Measurements from ENCODE around the gene RAPGEF4. TPM values are rescaled to one million over a fixed set of nuclear protein-coding genes. Genes with fewer than 3 reads are reported as not detected.

RAPGEF4 gene
- total and polyA plus RNA-seq, 9 of the 15 experiments (the other 6 are each of a cell fraction or from before 2014, with no cell fraction given) = 0.04 to 0.33 (median 0.13) TPM; not detected in 6

GRCh38 chr2:172884336-172884735, 148.7 kb downstream of the RAPGEF4 start:
- ATAC-seq = no peak
- Histone ChIP-seq H3K27ac (ENCODE audit: extremely low read depth, low read depth, low read length) (no peak overlapping the region), H3K9me3 (replicated peaks; ENCODE audit: control insufficient read depth, insufficient read depth, low read depth, low read length) (no peaks in the 10 kb centered on the region), H3K79me2 (ENCODE audit: control insufficient read depth, insufficient read depth, low read length) (no peaks in the 10 kb centered on the region), H3K9ac (ENCODE audit: insufficient read depth in 1 of 2, low read depth in 2 of 2, low read length in 2 of 2) (no peak overlapping the region), H3K36me3 (ENCODE audit: control insufficient read depth, insufficient read depth, low read length) (no peaks in the 10 kb centered on the region), H3K9me1 (ENCODE audit: control insufficient read depth, insufficient read depth, low read length) (no peaks in the 10 kb centered on the region), H3K4me3 (no peak overlapping the region), H2AFZ (ENCODE audit: low read depth, low read length) (no peak overlapping the region), H3K4me1 (replicated peaks in 1 of 2; ENCODE audit: control insufficient read depth in 2 of 2, insufficient read depth in 2 of 2, low read length in 2 of 2) (no peaks in the 10 kb centered on the region), H4K20me1 (replicated peaks; ENCODE audit: control insufficient read depth, insufficient read depth, low read length) (no peaks in the 10 kb centered on the region; the same call in 1 of the 2 replicates), H3K27me3 (ENCODE audit: control insufficient read depth in 2 of 2, insufficient read depth in 2 of 2, low read length in 2 of 2) (peaks cover 9 to 11% of the 10 kb centered on the region in 2 experiments; a peak in 4 of 5 replicates), H3K4me2 (ENCODE audit: insufficient read depth, low read length) (no peak overlapping the region)
- no peak for DNase-seq (ENCODE audit: extremely low read depth in 1 of 4, low spot score in 3 of 4)
- intact Hi-C loops (cut with micrococcal nuclease) (no loop called here), in situ Hi-C loops (cut with MboI) (no loop called here)
- FAIRE-seq = no peak
- TF ChIP-seq GATAD2B (IDR thresholded peaks at IDR 0.05; ENCODE audit: borderline replicate concordance) (no peak), MAZ (CRISPR knock-in tag; conservative IDR thresholded peaks at IDR 0.05 in 1 of 2, IDR thresholded peaks at IDR 0.05 in 1 of 2) (no peak), NR2C2 (CRISPR knock-in tag; IDR thresholded peaks at IDR 0.05) (no peak), NR2C2 (tag; IDR thresholded peaks at IDR 0.05) (no peak), RAD21 (CRISPR knock-in tag; conservative IDR thresholded peaks at IDR 0.05 in 1 of 2, IDR thresholded peaks at IDR 0.05 in 1 of 2) (no peak), THRB (CRISPR knock-in tag; conservative IDR thresholded peaks at IDR 0.05) (no peak), CAMTA2 (CRISPR knock-in tag; conservative IDR thresholded peaks at IDR 0.05) (no peak), ARID1B (IDR thresholded peaks at IDR 0.05) (no peak), TAF1 (IDR thresholded peaks at IDR 0.05; ENCODE audit: control insufficient read depth, extremely low read depth, insufficient read depth, low read length, severe bottlenecking) (no peak), ZNF175 (CRISPR knock-in tag; IDR thresholded peaks at IDR 0.05; ENCODE audit: low read depth) (no peak), NR3C1 (CRISPR knock-in tag; IDR thresholded peaks at IDR 0.05) (no peak), JUND (IDR thresholded peaks at IDR 0.05; ENCODE audit: borderline replicate concordance, low read depth, low read length) (no peak), JUND (tag; IDR thresholded peaks at IDR 0.05; ENCODE audit: borderline replicate concordance, low read depth, low read length) (no peak), RUNX1 (IDR thresholded peaks at IDR 0.05; ENCODE audit: low read depth) (no peak), POLR2A (conservative IDR thresholded peaks at IDR 0.05) (no peak)
- TF ChIP-seq, protein P1, sequence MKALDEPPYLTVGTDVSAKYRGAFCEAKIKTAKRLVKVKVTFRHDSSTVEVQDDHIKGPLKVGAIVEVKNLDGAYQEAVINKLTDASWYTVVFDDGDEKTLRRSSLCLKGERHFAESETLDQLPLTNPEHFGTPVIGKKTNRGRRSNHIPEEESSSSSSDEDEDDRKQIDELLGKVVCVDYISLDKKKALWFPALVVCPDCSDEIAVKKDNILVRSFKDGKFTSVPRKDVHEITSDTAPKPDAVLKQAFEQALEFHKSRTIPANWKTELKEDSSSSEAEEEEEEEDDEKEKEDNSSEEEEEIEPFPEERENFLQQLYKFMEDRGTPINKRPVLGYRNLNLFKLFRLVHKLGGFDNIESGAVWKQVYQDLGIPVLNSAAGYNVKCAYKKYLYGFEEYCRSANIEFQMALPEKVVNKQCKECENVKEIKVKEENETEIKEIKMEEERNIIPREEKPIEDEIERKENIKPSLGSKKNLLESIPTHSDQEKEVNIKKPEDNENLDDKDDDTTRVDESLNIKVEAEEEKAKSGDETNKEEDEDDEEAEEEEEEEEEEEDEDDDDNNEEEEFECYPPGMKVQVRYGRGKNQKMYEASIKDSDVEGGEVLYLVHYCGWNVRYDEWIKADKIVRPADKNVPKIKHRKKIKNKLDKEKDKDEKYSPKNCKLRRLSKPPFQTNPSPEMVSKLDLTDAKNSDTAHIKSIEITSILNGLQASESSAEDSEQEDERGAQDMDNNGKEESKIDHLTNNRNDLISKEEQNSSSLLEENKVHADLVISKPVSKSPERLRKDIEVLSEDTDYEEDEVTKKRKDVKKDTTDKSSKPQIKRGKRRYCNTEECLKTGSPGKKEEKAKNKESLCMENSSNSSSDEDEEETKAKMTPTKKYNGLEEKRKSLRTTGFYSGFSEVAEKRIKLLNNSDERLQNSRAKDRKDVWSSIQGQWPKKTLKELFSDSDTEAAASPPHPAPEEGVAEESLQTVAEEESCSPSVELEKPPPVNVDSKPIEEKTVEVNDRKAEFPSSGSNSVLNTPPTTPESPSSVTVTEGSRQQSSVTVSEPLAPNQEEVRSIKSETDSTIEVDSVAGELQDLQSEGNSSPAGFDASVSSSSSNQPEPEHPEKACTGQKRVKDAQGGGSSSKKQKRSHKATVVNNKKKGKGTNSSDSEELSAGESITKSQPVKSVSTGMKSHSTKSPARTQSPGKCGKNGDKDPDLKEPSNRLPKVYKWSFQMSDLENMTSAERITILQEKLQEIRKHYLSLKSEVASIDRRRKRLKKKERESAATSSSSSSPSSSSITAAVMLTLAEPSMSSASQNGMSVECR (CRISPR knock-in tag; IDR thresholded peaks at IDR 0.05) = no peak
- TF ChIP-seq, protein P2, sequence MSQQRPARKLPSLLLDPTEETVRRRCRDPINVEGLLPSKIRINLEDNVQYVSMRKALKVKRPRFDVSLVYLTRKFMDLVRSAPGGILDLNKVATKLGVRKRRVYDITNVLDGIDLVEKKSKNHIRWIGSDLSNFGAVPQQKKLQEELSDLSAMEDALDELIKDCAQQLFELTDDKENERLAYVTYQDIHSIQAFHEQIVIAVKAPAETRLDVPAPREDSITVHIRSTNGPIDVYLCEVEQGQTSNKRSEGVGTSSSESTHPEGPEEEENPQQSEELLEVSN (IDR thresholded peaks at IDR 0.05; ENCODE audit: borderline replicate concordance in 1 of 2, extremely low read depth in 1 of 2, insufficient read depth in 1 of 2, insufficient read length in 1 of 2, low read depth in 1 of 2, low read length in 1 of 2, poor library complexity in 1 of 2, severe bottlenecking in 1 of 2) = no peak
- ChIA-PET CTCF (ENCODE audit: low intra/inter-chr PET ratio) (no interaction called here), POLR2A (no interaction called here)
- no TSS peak for BruUV-seq (replicated peaks)
- WGBS (ENCODE audit: insufficient coverage, low coverage, missing lambda C conversion rate) = 0% methylated on average over 1 of the region's 1 CpG

Measured in K562 (cell line).